Endodermal cell (in vitro differentiated cells): Measurements from ENCODE around the gene GPR183. TPM values are rescaled to one million over a fixed set of nuclear protein-coding genes. Genes with fewer than 3 reads are reported as not detected.

Experiments
- DNase-seq: peaks from one replicate; pipeline ENCODE4 v3.0.0-alpha.2; 2017
- H3K27ac ChIP-seq: 2 replicates; pipeline ENCODE4 v1.5.1; 2013; ENCODE audit warnings: mild to moderate bottlenecking, low read depth, low read length, moderate library complexity
- H3K27me3 ChIP-seq: 2 replicates; pipeline ENCODE4 v1.6.1; 2013; ENCODE audit warnings: mild to moderate bottlenecking, low read length, moderate library complexity; ENCODE audit not compliant: insufficient read depth, control insufficient read depth, poor library complexity, severe bottlenecking
- H3K36me3 ChIP-seq: 2 replicates; pipeline ENCODE4 v1.7.0; 2013; ENCODE audit warnings: mild to moderate bottlenecking, low read length, moderate library complexity; ENCODE audit not compliant: control insufficient read depth, insufficient read depth
- H3K4me1 ChIP-seq: one replicate; pipeline ENCODE4 v1.7.0; 2013; ENCODE audit warnings: low read length; ENCODE audit not compliant: control insufficient read depth, insufficient read depth
- H3K4me3 ChIP-seq: 2 replicates; pipeline ENCODE4 v1.5.1; 2013; ENCODE audit warnings: mild to moderate bottlenecking, low read length, moderate library complexity
- H3K9ac ChIP-seq: 2 replicates; pipeline ENCODE4 v1.6.1; 2013; ENCODE audit warnings: mild to moderate bottlenecking, low read length, moderate library complexity; ENCODE audit not compliant: poor library complexity, severe bottlenecking; ENCODE audit errors: extremely low read depth
- H3K9me3 ChIP-seq: 2 replicates; pipeline ENCODE4 v1.6.1; 2013; ENCODE audit warnings: mild to moderate bottlenecking, low read length, moderate library complexity; ENCODE audit not compliant: control insufficient read depth
- H3K27ac Mint-ChIP-seq: 2 replicates; pipeline ENCODE4 v1.8.0; 2020; ENCODE audit warnings: mixed read lengths
- H3K27me3 Mint-ChIP-seq: 2 replicates; pipeline ENCODE4 v1.8.0; 2021; ENCODE audit warnings: mild to moderate bottlenecking, mixed read lengths; ENCODE audit not compliant: insufficient read depth
- H3K36me3 Mint-ChIP-seq: 2 replicates; pipeline ENCODE4 v1.8.0; 2020; ENCODE audit warnings: low read depth, mixed read lengths
- H3K4me1 Mint-ChIP-seq: 2 replicates; pipeline ENCODE4 v1.8.0; 2020; ENCODE audit warnings: mixed read lengths
- H3K4me3 Mint-ChIP-seq: 2 replicates; pipeline ENCODE4 v1.8.0; 2020; ENCODE audit warnings: mild to moderate bottlenecking, moderate library complexity, mixed read lengths
- H3K9me3 Mint-ChIP-seq: 2 replicates; pipeline ENCODE4 v1.8.0; 2020; ENCODE audit warnings: mild to moderate bottlenecking, mixed read lengths
- CTCF ChIP-seq: fragments of 200-600 bp; sonication (generic); conservative IDR thresholded peaks from 2 replicates; pipeline ENCODE4 v1.5.0; 2021; ENCODE audit warnings: antibody characterized with exemption, mild to moderate bottlenecking
- WGBS, 2 experiments: methylation state at CpG; one replicate each; pipeline versions ENCODE4 v1.1.5 to v1.1.7; 2013; ENCODE audit warnings: missing lambda C conversion rate in 2 of 2, mixed read lengths in 1 of 2; ENCODE audit not compliant: insufficient coverage in 1 of 2, insufficient read length in 1 of 2; 5-methylcytosine and 5-hydroxymethylcytosine counted together
- total RNA-seq, 2 donors: library from RNA; stranded (reverse); fragmentation: NEBNext Ultra II Directional in 1 of 2; extraction: Animal tissue kit (Norgen Biotek cat#: 25700) in 1 of 2; gene quantifications; 2 replicates in 1 of 2; 3 replicates in 1 of 2; pipeline ENCODE4 v1.2.1, GENCODE V29; 2021

The GPR183 gene
- total RNA-seq, 2 donors from 2014 or later = 0.62 TPM; not detected in 1

DNA sequence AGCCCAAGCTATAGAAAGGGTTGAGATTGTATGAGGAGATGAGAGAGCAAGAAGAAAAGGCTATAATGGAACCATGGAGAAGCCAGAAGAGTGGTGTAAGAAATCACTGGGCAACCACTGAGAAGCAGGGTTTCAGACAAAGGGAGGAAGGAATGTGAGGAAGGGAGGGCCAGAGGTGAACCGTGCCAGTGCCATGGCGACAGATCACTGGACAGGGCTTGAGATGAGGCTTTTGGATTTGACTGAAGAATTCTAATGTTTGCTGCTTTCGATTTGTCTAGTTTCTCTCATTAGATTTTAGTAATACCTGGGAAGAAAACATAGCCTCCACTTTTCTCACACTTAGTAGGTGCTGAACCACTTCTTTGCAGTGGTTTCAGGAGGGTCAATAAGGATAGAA is 6.3 kb upstream of the GPR183 start:
- Histone ChIP-seq H3K4me1 (peaks cover 9% of the 10 kb centered on the region), H3K9ac (no peak overlapping the region), H3K36me3 (peaks cover 37% of the 10 kb centered on the region), H3K9me3 (no peaks in the 10 kb centered on the region), H3K27ac (peak overlapping the region; percentile 80), H3K27me3 (no peaks in the 10 kb centered on the region), H3K4me3 (no peak overlapping the region)
- no peak for TF ChIP-seq CTCF
- Mint-ChIP-seq H3K27me3 (no peaks in the 10 kb centered on the region), H3K4me1 (peaks cover 23% of the 10 kb centered on the region), H3K9me3 (no peaks in the 10 kb centered on the region), H3K4me3 (no peak overlapping the region), H3K36me3 (peaks cover 43% of the 10 kb centered on the region), H3K27ac (peak overlapping the region; percentile 54)
- WGBS, 2 experiments = 63 to 93% methylated on average over 3 of the region's 3 CpGs
- no peak for DNase-seq

- H3K27ac Mint-ChIP-seq = peak overlapping the region; percentile 40
- no peaks in the 10 kb centered on the region for H3K27me3 ChIP-seq
- H3K4me1 ChIP-seq = peaks cover 16% of the 10 kb centered on the region
- no peaks in the 10 kb centered on the region for H3K9me3 ChIP-seq
- WGBS, 2 experiments = 95 to 100% methylated on average over 5 to 7 of the region's 7 CpGs
- no peak overlapping the region for H3K4me3 ChIP-seq
- peaks cover 44% of the 10 kb centered on the region for H3K36me3 Mint-ChIP-seq
- no peak overlapping the region for H3K9ac ChIP-seq
- H3K4me1 Mint-ChIP-seq = peaks cover 33% of the 10 kb centered on the region
- H3K9me3 Mint-ChIP-seq = no peaks in the 10 kb centered on the region
- peaks cover 37% of the 10 kb centered on the region for H3K36me3 ChIP-seq
- DNase-seq = no peak
- TF ChIP-seq CTCF = no peak
- H3K4me3 Mint-ChIP-seq = no peak overlapping the region
- H3K27me3 Mint-ChIP-seq = no peaks in the 10 kb centered on the region
- no peak overlapping the region for H3K27ac ChIP-seq
Observed at GRCh38 chr13:99312493-99312883, 5.3 kb upstream of the GPR183 start.

- no peak overlapping the region for H3K27ac ChIP-seq
- Mint-ChIP-seq H3K9me3 (no peaks in the 10 kb centered on the region), H3K4me3 (no peak overlapping the region), H3K4me1 (peaks cover 37% of the 10 kb centered on the region), H3K36me3 (peaks cover 41% of the 10 kb centered on the region), H3K27me3 (no peaks in the 10 kb centered on the region), H3K27ac (no peak overlapping the region)
- no peaks in the 10 kb centered on the region for H3K27me3 ChIP-seq
- H3K4me1 ChIP-seq = peaks cover 17% of the 10 kb centered on the region
- TF ChIP-seq CTCF = no peak
- H3K9ac ChIP-seq = no peak overlapping the region
- H3K4me3 ChIP-seq = no peak overlapping the region
- no peak for DNase-seq
- no peaks in the 10 kb centered on the region for H3K9me3 ChIP-seq
- peaks cover 32% of the 10 kb centered on the region for H3K36me3 ChIP-seq
- WGBS, 2 experiments = 98% methylated on average over 7 to 10 of the region's 10 CpGs
Observed at GRCh38 chr13:99311748-99312492, 4.7 kb upstream of the GPR183 start.
